A549 (cell line): ENCODE results near the gene TTLL13.

ENCODE experiments used
- EP300 ChIP-seq, 2 experiments: fragments of >200 bp; sonication (Bioruptor Twin); formaldehyde crosslinking; IDR thresholded peaks; 2 replicates in 1 of 2; 3 replicates in 1 of 2; pipeline ENCODE4 v1.6.1; 2016 to 2017
- FOSL2 ChIP-seq, 2 experiments: fragments of 450-650 bp in 1 of 2; fragments of >200 bp in 1 of 2; sonication (Bioruptor Twin) in 1 of 2; formaldehyde crosslinking; IDR thresholded peaks; 2 replicates each; pipeline versions ENCODE4 v1.5.0 to v1.6.1; 2016 to 2020; ENCODE audit warnings: mild to moderate bottlenecking in 1 of 2, moderate library complexity in 1 of 2
- POLR2A ChIP-seq: IDR thresholded peaks from 2 replicates; pipeline ENCODE4 v1.6.1; 2012; ENCODE audit warnings: mild to moderate bottlenecking, low read length
- RAD21 ChIP-seq, 2 experiments: fragments of >200 bp in 1 of 2; sonication (Bioruptor Twin) in 1 of 2; formaldehyde crosslinking in 1 of 2; IDR thresholded peaks in 1 of 2; conservative IDR thresholded peaks in 1 of 2; 2 replicates in 1 of 2; 3 replicates in 1 of 2; pipeline ENCODE4 v1.6.1; 2012 to 2018; ENCODE audit warnings: inconsistent platforms in 1 of 2
- TF ChIP-seq, protein P1 (sequence below): fragments of >200 bp; sonication (Bioruptor Twin); formaldehyde crosslinking; IDR thresholded peaks from 2 replicates; pipeline ENCODE4 v1.6.1; 2016
- TF ChIP-seq, protein P2 (sequence below): fragments of 200-600 bp; sonication (generic); IDR thresholded peaks from 2 replicates; pipeline ENCODE4 v1.6.1; 2016; ENCODE audit warnings: antibody characterized with exemption, mild to moderate bottlenecking, moderate library complexity
- TF ChIP-seq, protein P3 (sequence below): fragments of >200 bp; sonication (Bioruptor Twin); formaldehyde crosslinking; IDR thresholded peaks from 3 replicates; pipeline ENCODE4 v1.5.1; 2016

DNA sequence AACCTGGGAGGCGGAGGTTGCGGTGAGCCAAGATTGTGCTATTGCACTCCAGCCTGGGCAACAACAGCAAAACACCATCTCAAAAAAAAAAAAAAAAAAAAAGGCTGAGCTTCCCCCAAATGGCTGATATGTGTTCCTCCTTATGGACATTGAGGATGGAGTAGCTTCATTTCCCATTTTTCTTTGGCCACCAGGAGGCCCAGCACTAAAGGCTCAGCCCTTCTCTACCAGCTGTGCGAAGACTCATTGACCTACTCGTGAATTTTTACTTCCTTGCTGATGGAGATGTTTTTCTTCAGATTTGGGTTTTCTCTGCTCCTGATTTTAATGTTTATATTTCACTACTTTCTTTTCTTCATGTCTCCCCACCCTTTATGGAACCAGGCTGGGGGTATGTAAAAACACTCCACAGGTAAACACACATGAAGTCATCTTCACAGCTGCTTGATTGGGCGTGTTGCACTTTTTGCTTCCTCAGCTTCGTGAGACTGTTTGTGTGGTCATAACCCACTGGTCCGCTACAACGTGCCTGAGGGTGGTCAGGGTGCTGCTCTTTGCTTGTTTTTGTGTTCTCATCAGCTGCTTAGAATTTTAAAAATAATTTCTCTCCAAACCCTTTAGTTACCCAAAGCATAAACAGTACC is 34.7 kb upstream of the TTLL13 start:
- TF ChIP-seq, protein P1, sequence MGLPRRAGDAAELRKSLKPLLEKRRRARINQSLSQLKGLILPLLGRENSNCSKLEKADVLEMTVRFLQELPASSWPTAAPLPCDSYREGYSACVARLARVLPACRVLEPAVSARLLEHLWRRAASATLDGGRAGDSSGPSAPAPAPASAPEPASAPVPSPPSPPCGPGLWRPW = no peak
- no peak for TF ChIP-seq POLR2A
- TF ChIP-seq, protein P2, sequence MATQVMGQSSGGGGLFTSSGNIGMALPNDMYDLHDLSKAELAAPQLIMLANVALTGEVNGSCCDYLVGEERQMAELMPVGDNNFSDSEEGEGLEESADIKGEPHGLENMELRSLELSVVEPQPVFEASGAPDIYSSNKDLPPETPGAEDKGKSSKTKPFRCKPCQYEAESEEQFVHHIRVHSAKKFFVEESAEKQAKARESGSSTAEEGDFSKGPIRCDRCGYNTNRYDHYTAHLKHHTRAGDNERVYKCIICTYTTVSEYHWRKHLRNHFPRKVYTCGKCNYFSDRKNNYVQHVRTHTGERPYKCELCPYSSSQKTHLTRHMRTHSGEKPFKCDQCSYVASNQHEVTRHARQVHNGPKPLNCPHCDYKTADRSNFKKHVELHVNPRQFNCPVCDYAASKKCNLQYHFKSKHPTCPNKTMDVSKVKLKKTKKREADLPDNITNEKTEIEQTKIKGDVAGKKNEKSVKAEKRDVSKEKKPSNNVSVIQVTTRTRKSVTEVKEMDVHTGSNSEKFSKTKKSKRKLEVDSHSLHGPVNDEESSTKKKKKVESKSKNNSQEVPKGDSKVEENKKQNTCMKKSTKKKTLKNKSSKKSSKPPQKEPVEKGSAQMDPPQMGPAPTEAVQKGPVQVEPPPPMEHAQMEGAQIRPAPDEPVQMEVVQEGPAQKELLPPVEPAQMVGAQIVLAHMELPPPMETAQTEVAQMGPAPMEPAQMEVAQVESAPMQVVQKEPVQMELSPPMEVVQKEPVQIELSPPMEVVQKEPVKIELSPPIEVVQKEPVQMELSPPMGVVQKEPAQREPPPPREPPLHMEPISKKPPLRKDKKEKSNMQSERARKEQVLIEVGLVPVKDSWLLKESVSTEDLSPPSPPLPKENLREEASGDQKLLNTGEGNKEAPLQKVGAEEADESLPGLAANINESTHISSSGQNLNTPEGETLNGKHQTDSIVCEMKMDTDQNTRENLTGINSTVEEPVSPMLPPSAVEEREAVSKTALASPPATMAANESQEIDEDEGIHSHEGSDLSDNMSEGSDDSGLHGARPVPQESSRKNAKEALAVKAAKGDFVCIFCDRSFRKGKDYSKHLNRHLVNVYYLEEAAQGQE = no peak
- TF ChIP-seq, protein P3, sequence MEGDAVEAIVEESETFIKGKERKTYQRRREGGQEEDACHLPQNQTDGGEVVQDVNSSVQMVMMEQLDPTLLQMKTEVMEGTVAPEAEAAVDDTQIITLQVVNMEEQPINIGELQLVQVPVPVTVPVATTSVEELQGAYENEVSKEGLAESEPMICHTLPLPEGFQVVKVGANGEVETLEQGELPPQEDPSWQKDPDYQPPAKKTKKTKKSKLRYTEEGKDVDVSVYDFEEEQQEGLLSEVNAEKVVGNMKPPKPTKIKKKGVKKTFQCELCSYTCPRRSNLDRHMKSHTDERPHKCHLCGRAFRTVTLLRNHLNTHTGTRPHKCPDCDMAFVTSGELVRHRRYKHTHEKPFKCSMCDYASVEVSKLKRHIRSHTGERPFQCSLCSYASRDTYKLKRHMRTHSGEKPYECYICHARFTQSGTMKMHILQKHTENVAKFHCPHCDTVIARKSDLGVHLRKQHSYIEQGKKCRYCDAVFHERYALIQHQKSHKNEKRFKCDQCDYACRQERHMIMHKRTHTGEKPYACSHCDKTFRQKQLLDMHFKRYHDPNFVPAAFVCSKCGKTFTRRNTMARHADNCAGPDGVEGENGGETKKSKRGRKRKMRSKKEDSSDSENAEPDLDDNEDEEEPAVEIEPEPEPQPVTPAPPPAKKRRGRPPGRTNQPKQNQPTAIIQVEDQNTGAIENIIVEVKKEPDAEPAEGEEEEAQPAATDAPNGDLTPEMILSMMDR = peak; percentile 13; the same call in 1 of the 3 replicates
- no peak for TF ChIP-seq EP300 (IDR thresholded peaks at IDR 0.05)
- TF ChIP-seq RAD21 (conservative IDR thresholded peaks at IDR 0.05 in 1 of 2, IDR thresholded peaks at IDR 0.05 in 1 of 2) = peak in 1 of 2 experiments; percentile 23; a peak in 2 of 5 replicates
- TF ChIP-seq FOSL2 (IDR thresholded peaks at IDR 0.05) = no peak
- no peak for TF ChIP-seq FOSL2 (CRISPR knock-in tag; IDR thresholded peaks at IDR 0.05)
